Midbrain (tissue), 1 donor: ENCODE measurements around the gene SMARCD3.

Experiments
- DNase-seq: peaks from one replicate; lab custom pipeline; 2025; lab: John Stamatoyannopoulos, UW

SMARCD3 gene

GRCh38 chr7:151208253-151208862 is 40.1 kb downstream of the SMARCD3 start:
- no peak for DNase-seq

- DNase-seq, result no peak
Measured at GRCh38 chr7:151207804-151208203, 40.7 kb downstream of the SMARCD3 start.

- no peak for DNase-seq
Measured at GRCh38 chr7:151207315-151207714, 41.2 kb downstream of the SMARCD3 start.

- no peak for DNase-seq
Measured at GRCh38 chr7:151206914-151207313, 41.6 kb downstream of the SMARCD3 start.

- DNase-seq, result no peak
Measured at GRCh38 chr7:151205730-151206129, 42.8 kb downstream of the SMARCD3 start.

- no peak for DNase-seq
Measured at GRCh38 chr7:151204383-151205032, 44.0 kb downstream of the SMARCD3 start.

GRCh38 chr7:151202836-151203235 is 45.7 kb downstream of the SMARCD3 start:
- no peak for DNase-seq

GRCh38 chr7:151201751-151202150 is 46.7 kb downstream of the SMARCD3 start:
- DNase-seq, result no peak

- DNase-seq, result no peak
Measured at GRCh38 chr7:151201344-151201743, 47.1 kb downstream of the SMARCD3 start.

- DNase-seq, result no peak
Measured at GRCh38 chr7:151198945-151199848, 49.3 kb downstream of the SMARCD3 start.

- DNase-seq, result no peak
Measured at GRCh38 chr7:151197932-151198331, 50.6 kb downstream of the SMARCD3 start.

GRCh38 chr7:151195616-151196450 is 52.7 kb downstream of the SMARCD3 start:
- DNase-seq, result no peak

- DNase-seq, result no peak
Measured at GRCh38 chr7:151194188-151194587, 54.3 kb downstream of the SMARCD3 start.

GRCh38 chr7:151193203-151193978 is 55.1 kb downstream of the SMARCD3 start:
- DNase-seq, result no peak

GRCh38 chr7:151192002-151192539 is 56.4 kb downstream of the SMARCD3 start:
- no peak for DNase-seq

- no peak for DNase-seq
Measured at GRCh38 chr7:151191544-151191943, 57.0 kb downstream of the SMARCD3 start.

GRCh38 chr7:151189038-151189437 is 59.5 kb downstream of the SMARCD3 start:
- DNase-seq, result no peak
